Activated CD4-positive, alpha-beta T cell treated with anti-CD3 and anti-CD28 coated beads for 24 hours (primary cell): ENCODE data around the gene NCKAP5.

Experiments used
- DNase-seq, 2 donors: peaks; one replicate each; pipeline ENCODE4 v3.0.0-alpha.2; 2020; ENCODE audit warnings: low read depth in 2 of 2

Gene NCKAP5

GRCh38 chr2:133266926-133267590 lies 301.2 kb downstream of the NCKAP5 start:
- no peak for DNase-seq

DNA sequence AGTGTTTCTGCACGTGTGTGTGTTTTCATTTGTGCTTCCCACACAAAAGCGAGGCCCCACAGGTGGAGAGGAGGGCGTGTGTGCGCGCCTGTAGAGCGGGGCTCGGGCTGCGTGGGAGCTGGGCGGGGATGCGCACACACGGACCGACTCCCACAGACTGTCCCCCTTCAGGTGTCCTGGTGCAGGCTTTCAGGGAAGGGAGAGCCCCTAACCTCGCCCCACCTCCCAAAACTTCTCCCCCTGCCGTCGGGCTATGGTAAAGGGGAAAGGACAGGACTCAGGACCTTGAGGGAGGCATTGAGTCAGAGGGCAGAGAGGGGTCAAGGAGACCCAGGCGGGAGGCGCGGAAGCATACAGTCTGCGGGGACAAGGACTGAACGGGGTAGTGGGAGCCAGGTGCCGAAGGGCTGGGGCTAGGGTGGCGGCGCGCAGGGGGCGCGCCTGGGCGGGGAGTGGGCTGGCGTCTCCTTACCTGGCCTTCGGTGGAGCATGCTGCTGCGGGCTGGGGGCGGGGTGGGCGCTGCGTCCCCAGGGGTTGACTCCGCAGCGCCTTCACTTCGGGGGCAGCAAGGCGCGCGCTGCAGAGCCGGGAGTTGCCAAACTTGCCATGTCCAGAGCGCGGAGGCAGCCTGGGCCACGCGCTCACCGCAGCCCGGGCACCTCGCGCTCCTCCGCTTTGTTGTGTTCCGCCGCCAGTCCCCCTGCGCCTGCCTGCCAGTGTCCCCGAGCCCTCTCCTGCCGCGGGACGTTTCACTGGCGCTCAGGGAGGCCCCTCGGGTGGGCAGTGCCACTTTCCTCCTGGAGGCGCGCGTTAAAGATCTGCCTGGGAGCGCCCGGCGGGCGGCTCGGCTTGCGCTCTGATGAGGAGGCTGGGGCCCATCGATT lies 302.0 kb downstream of the NCKAP5 start:
- no peak for DNase-seq

DNA sequence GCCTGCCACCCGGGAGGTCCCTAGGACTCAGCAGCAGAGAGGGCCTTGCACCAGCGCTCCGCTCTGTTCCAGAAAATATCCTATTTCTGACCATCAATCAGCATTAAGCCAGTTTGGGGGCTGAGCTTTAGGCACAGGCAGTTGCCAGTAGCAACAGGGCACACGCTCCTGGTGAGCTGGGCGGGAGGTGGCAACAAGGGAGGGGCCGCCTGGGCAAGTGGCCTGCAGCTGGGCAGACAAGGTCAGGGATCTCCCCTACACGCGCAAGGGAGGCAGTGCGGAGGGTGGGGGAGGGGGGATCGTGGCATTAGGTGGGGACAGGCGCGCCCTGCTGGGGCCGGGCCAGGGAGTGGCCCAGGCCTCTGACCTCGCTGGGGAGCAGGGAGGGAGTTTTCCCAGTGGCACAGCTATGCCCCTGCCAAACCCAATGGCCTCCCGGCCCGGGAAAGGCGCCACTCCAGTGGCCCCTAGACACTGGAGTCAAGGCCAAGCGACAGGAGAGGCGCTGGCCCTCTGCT lies 302.8 kb downstream of the NCKAP5 start:
- no peak for DNase-seq

- no peak for DNase-seq
These were observed 303.3 kb downstream of the NCKAP5 start for GRCh38 chr2:133264989-133265401.

GRCh38 chr2:133262893-133263292 lies 305.4 kb downstream of the NCKAP5 start:
- DNase-seq, result no peak

DNA sequence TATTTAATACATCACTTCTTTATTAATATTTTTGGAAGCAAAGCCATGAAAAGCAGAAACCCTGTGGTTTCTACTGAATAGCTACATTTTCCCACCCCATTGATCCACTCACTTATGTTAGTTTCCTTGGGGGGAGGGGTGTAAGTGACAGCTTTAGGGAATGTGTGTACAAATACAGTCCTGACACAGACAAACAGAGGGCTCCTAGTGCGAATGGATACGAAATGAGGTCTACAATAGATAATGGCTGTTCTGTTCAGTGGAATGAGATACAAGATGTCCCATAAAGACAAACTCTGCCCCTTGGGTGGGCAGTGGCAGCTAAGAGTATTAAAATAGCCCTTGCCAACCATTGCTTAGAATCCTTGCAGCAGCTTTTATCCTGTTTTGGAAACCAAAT lies 312.9 kb downstream of the NCKAP5 start:
- no peak for DNase-seq

- no peak for DNase-seq
These were observed 314.5 kb downstream of the NCKAP5 start for GRCh38 chr2:133253793-133254192.

DNA sequence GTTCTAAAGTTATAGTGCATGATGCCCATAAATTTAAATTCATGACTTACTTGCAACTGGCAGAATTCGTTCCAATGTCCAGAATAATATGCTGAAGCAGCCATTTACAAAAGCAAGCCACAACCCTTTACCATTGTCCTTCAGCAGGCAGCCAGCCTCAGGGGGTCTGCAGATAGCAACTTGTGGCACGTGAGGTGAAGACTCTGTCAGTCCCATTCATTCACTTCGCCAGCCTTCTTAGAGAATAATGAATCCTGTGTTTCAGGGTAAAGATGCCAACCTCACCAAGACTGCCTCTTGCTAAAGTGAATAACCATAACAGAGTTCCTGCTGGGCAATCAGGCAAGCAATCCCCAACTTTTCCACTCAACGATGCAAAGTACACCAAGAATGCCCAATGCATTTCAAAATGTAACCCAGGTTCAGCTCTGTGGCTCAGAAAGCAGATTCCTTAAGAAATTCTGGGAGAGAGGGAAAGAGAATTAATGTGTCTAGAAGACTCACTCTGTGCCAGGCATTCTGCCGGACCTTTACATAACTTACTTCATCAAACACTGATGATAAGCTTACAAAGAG lies 315.4 kb downstream of the NCKAP5 start:
- no peak for DNase-seq

GRCh38 chr2:133249362-133249761 lies 318.9 kb downstream of the NCKAP5 start:
- DNase-seq, result no peak

DNA sequence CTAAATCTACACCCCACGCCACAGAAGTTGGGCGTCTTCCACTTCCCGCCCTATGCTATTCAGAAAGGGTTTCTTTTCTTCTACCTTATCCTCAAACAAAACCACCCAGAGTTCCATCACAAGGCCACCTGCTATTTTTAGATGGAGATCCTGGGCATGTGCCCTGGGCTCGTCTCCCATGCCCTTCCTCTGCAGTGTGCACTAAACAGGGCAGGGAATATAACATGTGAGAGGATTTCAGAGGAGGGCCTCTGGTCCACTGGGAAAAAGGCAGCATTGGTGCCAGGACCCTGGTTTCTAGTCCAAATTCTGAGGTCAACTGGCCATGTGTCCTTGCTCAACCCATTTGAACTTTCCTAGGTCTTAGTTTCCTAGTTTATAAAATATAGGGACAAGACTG lies 320.0 kb downstream of the NCKAP5 start:
- no peak for DNase-seq

DNA sequence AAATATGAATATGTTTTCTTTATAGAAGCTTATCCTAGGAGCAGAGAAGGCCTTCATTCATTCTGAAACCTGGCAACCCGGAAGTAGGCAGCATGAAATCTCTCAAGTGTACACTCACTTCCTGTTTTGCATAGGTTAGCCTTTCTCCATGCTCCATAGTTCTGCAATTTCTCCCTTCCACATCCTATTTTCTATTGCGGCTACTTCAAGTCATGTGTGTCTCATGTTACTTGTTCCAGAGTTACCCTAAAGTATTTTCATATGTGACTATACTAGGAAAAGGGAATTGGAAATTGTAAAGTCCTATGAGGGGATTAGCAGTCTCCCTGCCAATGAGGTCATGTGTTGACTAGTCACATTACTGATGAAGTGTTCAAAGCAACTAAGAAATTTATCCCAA lies 320.6 kb downstream of the NCKAP5 start:
- DNase-seq, result no peak

DNA sequence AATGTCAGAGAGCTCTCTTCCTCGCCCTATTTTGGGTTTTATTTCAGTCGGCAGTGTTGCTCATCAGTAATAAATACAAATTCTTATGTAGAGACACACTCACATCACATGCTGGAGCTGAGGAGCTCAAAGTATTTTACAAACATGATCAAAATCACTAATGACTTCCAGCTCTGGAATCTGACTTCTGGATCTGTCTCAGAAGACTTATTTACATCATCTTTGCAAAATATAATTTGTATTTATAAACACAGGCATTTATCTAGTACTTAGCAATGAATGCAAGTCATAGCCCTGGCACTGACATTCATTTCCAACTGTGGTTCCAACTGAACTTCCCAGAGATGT lies 327.1 kb downstream of the NCKAP5 start:
- no peak for DNase-seq

DNA sequence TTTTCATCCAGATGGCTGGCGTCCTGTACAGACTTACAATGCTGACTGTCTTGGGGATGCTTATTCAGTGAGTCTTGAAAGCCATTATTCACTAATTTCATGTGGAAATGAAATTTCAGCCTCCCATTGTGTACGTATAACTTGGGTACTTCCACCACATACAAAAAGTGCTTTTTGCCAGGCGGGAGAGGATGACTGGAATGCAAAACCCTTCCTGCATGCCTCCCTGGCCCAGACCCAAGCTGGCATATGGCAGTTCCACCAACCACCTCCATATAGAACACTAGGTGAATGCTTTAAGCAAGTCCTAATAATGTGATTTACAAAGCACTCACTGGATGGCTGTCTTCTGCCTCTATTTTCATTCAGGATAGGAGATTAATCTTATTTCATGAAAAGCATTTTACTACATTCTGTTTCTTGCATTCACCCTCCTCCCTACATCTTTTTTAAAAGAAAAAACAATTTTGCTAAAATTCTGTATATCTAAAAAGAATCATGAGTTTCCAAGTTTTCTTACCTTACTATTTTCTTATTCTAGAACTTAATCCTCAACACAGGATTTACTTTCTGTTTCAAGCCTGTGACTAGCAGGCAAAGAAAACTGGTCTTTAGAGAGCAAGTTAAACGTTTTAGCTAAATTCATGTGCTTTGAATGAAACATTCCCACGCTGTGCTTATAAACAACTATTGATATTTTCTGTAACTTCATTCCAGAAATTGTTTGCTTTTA lies 327.6 kb downstream of the NCKAP5 start:
- DNase-seq, result no peak

DNA sequence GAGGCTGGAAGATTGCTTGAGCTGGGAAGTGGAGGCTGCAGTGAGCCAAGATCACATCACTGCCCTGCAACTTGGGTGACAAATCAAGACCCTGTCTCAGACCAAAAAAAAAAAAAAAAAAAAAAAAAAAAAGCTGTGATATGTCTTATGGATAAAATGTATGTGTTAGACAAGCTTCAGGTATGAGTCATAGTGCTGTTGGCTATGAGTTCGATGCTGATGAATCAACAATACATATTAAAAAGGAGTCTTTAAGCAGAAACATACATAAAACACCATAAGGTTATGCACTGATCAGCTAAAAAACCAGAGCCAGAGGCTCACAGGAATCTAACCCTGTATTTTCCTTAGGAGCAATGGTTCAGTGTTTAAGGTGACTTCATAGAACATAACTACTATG lies 332.3 kb downstream of the NCKAP5 start:
- no peak for DNase-seq

DNA sequence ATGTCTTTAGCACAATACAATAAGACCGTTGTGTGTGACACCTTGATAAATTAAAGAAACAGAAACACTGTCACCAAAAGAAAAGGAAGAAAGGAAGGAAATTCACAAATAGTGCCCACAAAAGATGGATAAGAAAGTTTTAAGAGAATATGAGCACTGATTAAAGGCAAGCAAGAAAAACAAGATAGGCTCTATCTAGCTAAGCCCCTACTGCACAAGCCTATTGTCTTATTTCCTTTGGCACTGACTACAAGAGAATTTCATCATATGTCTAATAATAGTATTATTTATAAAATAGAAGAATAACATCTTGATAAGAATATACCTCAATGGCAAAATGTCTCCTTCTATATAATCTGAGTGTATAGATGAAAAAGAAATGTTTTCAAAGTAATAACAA lies 335.7 kb downstream of the NCKAP5 start:
- no peak for DNase-seq

DNA sequence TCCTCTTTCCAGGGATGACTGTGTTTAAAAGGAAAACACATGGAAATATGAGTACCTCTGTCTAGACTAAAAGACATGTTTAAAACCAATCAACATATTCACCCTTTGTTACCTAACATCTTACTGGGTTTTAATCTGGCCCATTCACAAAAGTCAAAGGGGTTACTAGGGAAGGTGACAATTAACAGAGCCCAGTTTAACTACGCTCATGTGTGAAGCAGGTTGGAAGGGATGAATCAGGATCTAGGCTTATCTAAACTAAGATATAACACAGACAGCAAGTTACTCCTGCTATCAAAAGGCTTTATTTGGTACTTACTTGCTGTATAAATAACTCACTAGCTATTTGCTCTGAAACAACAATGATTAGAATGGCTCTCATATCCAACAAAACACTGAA lies 337.0 kb downstream of the NCKAP5 start:
- no peak for DNase-seq

GRCh38 chr2:133229974-133230373 lies 338.3 kb downstream of the NCKAP5 start:
- DNase-seq, result no peak

DNA sequence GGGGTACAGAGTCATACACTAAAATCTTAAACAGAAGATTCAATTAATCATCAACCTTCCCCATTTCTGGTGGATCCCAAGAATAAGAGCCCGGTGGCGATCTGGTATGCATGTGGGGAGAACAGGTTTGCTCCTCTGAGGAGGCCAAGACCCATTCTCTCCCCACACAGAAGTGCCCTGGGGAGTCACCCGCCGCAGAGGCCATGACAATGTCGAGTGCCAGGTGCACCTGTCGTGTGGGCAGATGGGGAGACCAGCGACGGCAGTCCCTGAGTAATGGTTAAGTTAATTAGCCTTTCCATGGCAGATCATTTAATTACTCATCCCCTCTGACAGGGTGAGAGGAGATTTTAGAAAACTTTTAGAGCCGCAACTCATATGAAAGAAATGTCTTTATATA lies 345.0 kb downstream of the NCKAP5 start:
- DNase-seq, result no peak

- no peak for DNase-seq
These were observed 346.9 kb downstream of the NCKAP5 start for GRCh38 chr2:133221398-133221797.

GRCh38 chr2:133218204-133218603 lies 350.1 kb downstream of the NCKAP5 start:
- DNase-seq, result no peak

- DNase-seq, result no peak
These were observed 352.8 kb downstream of the NCKAP5 start for GRCh38 chr2:133215477-133215876.

- DNase-seq, result no peak
These were observed 354.6 kb downstream of the NCKAP5 start for GRCh38 chr2:133213651-133214050.
